Endothelial cell of umbilical vein (primary cell): Measurements from ENCODE around the gene ZEB1.

ENCODE experiments used
- CTCF ChIP-seq, 2 donors: IDR thresholded peaks; 1 replicate in 1 of 2; 2 replicates in 1 of 2; pipeline ENCODE4 v1.5.1; 2011; ENCODE audit warnings: low read length in 2 of 2, mild to moderate bottlenecking in 2 of 2, moderate library complexity in 2 of 2, control low read depth in 1 of 2, inconsistent platforms in 1 of 2, low read depth in 1 of 2; ENCODE audit not compliant: insufficient read depth in 1 of 2; ENCODE audit errors: extremely low read depth in 1 of 2
- EZH2 ChIP-seq: IDR thresholded peaks from 2 replicates; pipeline ENCODE4 v1.6.1; 2012; ENCODE audit warnings: borderline replicate concordance, low read depth, mild to moderate bottlenecking, moderate library complexity, low read length, inconsistent platforms; ENCODE audit not compliant: severe bottlenecking
- FOS ChIP-seq: IDR thresholded peaks from 2 replicates; pipeline ENCODE4 v1.6.1; 2011; ENCODE audit warnings: mild to moderate bottlenecking, low read length, moderate library complexity, borderline replicate concordance; ENCODE audit not compliant: insufficient read depth
- GATA2 ChIP-seq: IDR thresholded peaks from 2 replicates; pipeline ENCODE4 v1.7.0; 2011; ENCODE audit warnings: low read depth, mild to moderate bottlenecking, moderate library complexity, mixed read lengths, low read length; ENCODE audit not compliant: insufficient read length, insufficient read depth
- POLR2A ChIP-seq: IDR thresholded peaks from 2 replicates; pipeline ENCODE4 v1.6.1; 2012; ENCODE audit warnings: low read depth, mild to moderate bottlenecking, control low read depth, low read length
- POLR2AphosphoS5 ChIP-seq: IDR thresholded peaks from 2 replicates; pipeline ENCODE4 v1.6.1; 2012; ENCODE audit warnings: low read depth, mild to moderate bottlenecking, control low read depth, low read length, moderate library complexity; ENCODE audit not compliant: insufficient read depth
- TF ChIP-seq, protein P1 (sequence below): IDR thresholded peaks from 2 replicates; pipeline ENCODE4 v1.6.1; 2011; ENCODE audit not compliant: insufficient read depth, insufficient read length

GRCh38 chr10:31345886-31346285, 26.9 kb downstream of the ZEB1 start:
- no peak for TF ChIP-seq CTCF (IDR thresholded peaks at IDR 0.05; ENCODE audit: extremely low read depth in 1 of 2, insufficient read depth in 1 of 2, low read depth in 1 of 2, low read length in 2 of 2)
- TF ChIP-seq EZH2: no peak
- TF ChIP-seq, protein P1, sequence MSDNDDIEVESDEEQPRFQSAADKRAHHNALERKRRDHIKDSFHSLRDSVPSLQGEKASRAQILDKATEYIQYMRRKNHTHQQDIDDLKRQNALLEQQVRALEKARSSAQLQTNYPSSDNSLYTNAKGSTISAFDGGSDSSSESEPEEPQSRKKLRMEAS: no peak
- TF ChIP-seq FOS: no peak
- TF ChIP-seq POLR2AphosphoS5: no peak
- TF ChIP-seq POLR2A: no peak
- TF ChIP-seq GATA2: no peak
